PC-9 (cell line): Measurements from ENCODE around the gene SYMPK.

Experiments used
- CTCF ChIP-seq: fragments of 200-600 bp; sonication (generic); conservative IDR thresholded peaks from 2 replicates; pipeline ENCODE4 v1.6.1; 2017; ENCODE audit warnings: mixed run types, antibody characterized with exemption, mild to moderate bottlenecking, moderate library complexity
- EZH2 ChIP-seq: fragments of 200-600 bp; sonication (generic); IDR thresholded peaks from 2 replicates; pipeline ENCODE4 v1.8.0; 2017; ENCODE audit warnings: antibody characterized with exemption, low read depth

GRCh38 chr19:45790942-45791341 is 72.0 kb downstream of the SYMPK start:
- TF ChIP-seq CTCF (no peak), EZH2 (no peak)
